ENCODE results near the gene HS6ST1.

DNA sequence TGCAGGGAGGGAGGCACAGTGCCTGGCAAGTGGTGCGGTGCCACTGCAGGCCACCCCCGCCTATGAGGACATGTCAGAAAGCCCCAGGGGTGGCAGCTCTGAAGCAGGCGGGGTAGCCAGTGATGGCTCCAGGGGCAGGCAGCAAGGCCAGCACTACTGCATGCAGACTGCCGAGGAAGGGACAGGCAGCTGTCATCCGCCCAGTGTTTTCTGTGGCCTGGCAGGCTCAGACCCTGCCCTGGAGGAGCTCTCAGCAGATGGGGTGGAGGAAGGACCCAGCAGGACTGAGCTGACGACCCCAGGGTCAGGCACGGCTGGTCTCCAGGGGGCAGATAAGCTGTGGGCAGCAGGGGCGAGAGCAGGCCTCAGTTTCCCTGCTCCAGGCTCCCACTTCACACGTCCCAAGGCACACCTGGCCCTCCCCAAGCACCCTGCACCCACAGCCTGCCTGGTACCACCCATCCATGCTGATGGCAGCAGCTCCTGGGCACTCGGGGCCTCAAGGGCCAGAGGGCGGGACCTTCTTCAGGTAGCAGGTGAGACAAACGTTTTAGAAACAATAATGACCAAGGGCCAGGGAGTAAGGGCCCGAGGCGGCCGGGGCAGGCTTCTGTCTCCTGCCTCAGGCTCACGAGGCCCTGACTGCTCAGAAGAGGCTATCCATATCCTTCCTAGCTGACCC is 48.5 kb downstream of the HS6ST1 start:
- TF ChIP-seq, protein P1, sequence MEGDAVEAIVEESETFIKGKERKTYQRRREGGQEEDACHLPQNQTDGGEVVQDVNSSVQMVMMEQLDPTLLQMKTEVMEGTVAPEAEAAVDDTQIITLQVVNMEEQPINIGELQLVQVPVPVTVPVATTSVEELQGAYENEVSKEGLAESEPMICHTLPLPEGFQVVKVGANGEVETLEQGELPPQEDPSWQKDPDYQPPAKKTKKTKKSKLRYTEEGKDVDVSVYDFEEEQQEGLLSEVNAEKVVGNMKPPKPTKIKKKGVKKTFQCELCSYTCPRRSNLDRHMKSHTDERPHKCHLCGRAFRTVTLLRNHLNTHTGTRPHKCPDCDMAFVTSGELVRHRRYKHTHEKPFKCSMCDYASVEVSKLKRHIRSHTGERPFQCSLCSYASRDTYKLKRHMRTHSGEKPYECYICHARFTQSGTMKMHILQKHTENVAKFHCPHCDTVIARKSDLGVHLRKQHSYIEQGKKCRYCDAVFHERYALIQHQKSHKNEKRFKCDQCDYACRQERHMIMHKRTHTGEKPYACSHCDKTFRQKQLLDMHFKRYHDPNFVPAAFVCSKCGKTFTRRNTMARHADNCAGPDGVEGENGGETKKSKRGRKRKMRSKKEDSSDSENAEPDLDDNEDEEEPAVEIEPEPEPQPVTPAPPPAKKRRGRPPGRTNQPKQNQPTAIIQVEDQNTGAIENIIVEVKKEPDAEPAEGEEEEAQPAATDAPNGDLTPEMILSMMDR (IDR thresholded peaks at IDR 0.05; ENCODE audit: low read depth, low read length, missing input control), result no peak
- TF ChIP-seq NR2F2 (IDR thresholded peaks at IDR 0.05) (no peak), SP1 (IDR thresholded peaks at IDR 0.05) (no peak), JUND (IDR thresholded peaks at IDR 0.05) (no peak), RXRA (IDR thresholded peaks at IDR 0.05) (no peak), TAF1 (conservative IDR thresholded peaks at IDR 0.05) (no peak), GABPA (IDR thresholded peaks at IDR 0.05 in 1 of 2, conservative IDR thresholded peaks at IDR 0.05 in 1 of 2) (no peak), FOXA1 (IDR thresholded peaks at IDR 0.05) (no peak), YY1 (IDR thresholded peaks at IDR 0.05) (no peak)
- TF ChIP-seq, protein P2, sequence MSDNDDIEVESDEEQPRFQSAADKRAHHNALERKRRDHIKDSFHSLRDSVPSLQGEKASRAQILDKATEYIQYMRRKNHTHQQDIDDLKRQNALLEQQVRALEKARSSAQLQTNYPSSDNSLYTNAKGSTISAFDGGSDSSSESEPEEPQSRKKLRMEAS (IDR thresholded peaks at IDR 0.05), result no peak
